GM10847 (cell line): ENCODE measurements around the gene ZC3H18.

Experiments
- POLR2A ChIP-seq: IDR thresholded peaks from 2 replicates; pipeline ENCODE4 v1.6.1; 2011; ENCODE audit not compliant: insufficient read length; ENCODE audit errors: extremely low read depth

The ZC3H18 gene

GRCh38 chr16:88638323-88639230, 68.4 kb downstream of the ZC3H18 start, which contains the start of gene IL17C:
IL17C (plus strand) TSS chr16:88638572; CDS start chr16:88638642, 70 bp downstream.
- no peak for TF ChIP-seq POLR2A

GRCh38 chr16:88639231-88640038, 69.2 kb downstream of the ZC3H18 start:
- no peak for TF ChIP-seq POLR2A

GRCh38 chr16:88640039-88640495, 69.9 kb downstream of the ZC3H18 start:
- no peak for TF ChIP-seq POLR2A

- no peak for TF ChIP-seq POLR2A
Observed at GRCh38 chr16:88640498-88641247, 70.5 kb downstream of the ZC3H18 start.

- no peak for TF ChIP-seq POLR2A
Observed at GRCh38 chr16:88642881-88643643, 72.9 kb downstream of the ZC3H18 start.

GRCh38 chr16:88643644-88643932, 73.4 kb downstream of the ZC3H18 start:
- no peak for TF ChIP-seq POLR2A

GRCh38 chr16:88645455-88645854, 75.3 kb downstream of the ZC3H18 start:
- TF ChIP-seq POLR2A: no peak

- no peak for TF ChIP-seq POLR2A
Observed at GRCh38 chr16:88645941-88646340, 75.7 kb downstream of the ZC3H18 start.

GRCh38 chr16:88646345-88647034, 76.3 kb downstream of the ZC3H18 start:
- TF ChIP-seq POLR2A: no peak

GRCh38 chr16:88647178-88648070, 77.2 kb downstream of the ZC3H18 start:
- no peak for TF ChIP-seq POLR2A

GRCh38 chr16:88649195-88649923, 79.2 kb downstream of the ZC3H18 start:
- no peak for TF ChIP-seq POLR2A
